Prostate gland (tissue), 2 donors: ENCODE measurements around the gene STK39.

Experiments
- CTCF ChIP-seq, 4 experiments: fragments of 200-600 bp in 2 of 4; fragments of 450-650 bp in 2 of 4; sonication (generic) in 2 of 4; IDR thresholded peaks; 1 replicate in 3 of 4; 2 replicates in 1 of 4; pipeline ENCODE4 v1.5.1; 2016 to 2019; ENCODE audit warnings: antibody characterized with exemption in 4 of 4, mild to moderate bottlenecking in 2 of 4, moderate library complexity in 2 of 4
- POLR2A ChIP-seq: fragments of 450-650 bp; IDR thresholded peaks from one replicate; pipeline ENCODE4 v1.6.1; 2016; ENCODE audit warnings: antibody characterized with exemption, mild to moderate bottlenecking
- POLR2AphosphoS5 ChIP-seq: sonication (generic); formaldehyde crosslinking; IDR thresholded peaks from one replicate; pipeline ENCODE4 v1.6.1; 2017; ENCODE audit warnings: antibody characterized with exemption

DNA sequence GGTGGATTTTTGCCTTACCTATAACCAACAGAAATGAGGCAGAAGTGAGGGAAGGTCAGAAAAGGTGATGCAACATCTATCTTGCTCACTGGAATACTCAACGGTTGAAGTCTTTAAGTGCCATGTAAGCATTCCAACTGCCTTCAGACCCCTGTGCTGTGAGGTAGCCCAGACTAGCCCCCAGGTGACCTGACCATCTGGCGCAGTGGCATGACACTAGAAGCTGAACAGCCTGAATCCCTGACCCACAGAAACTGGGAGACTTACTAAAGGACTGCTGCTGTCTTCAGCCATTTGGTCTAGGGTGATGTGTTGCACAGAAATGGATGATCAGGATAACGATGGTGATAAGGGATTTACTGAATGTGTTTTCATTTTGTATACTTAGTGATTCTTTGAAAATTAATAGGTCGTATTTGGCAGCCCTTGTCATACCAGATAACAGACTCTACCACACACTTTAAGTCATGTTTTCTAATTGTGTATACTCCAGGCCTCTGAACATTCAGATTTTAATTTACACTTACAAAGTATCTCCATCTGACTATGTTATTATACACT is 161.5 kb downstream of the STK39 start:
- TF ChIP-seq CTCF (IDR thresholded peaks at IDR 0.05) (no peak), POLR2A (no peak), POLR2AphosphoS5 (no peak)
